ENCODE results near the gene BAIAP3.

DNA sequence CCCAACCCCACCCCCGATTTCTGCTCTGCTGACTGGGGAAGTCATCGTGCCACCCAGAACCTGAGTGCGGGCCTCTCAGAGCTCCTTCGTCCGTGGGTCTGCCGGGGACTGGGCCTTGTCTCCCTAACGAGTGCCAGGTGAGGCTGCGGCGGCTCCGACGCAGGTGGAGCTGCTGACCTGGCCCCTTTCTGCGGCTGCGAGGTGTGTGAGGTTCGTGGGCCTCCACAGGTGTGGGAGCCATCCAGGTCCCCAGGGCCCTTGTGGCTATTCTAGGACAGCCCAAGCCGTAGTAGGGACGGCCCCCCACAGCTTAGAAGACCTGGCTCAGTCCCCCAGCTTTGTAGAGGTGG lies 21.0 kb upstream of the BAIAP3 start:
- TF ChIP-seq EP300 (IDR thresholded peaks at IDR 0.05) (no peak), POLR2A (IDR thresholded peaks at IDR 0.05) (no peak)
- TF ChIP-seq, protein P1, sequence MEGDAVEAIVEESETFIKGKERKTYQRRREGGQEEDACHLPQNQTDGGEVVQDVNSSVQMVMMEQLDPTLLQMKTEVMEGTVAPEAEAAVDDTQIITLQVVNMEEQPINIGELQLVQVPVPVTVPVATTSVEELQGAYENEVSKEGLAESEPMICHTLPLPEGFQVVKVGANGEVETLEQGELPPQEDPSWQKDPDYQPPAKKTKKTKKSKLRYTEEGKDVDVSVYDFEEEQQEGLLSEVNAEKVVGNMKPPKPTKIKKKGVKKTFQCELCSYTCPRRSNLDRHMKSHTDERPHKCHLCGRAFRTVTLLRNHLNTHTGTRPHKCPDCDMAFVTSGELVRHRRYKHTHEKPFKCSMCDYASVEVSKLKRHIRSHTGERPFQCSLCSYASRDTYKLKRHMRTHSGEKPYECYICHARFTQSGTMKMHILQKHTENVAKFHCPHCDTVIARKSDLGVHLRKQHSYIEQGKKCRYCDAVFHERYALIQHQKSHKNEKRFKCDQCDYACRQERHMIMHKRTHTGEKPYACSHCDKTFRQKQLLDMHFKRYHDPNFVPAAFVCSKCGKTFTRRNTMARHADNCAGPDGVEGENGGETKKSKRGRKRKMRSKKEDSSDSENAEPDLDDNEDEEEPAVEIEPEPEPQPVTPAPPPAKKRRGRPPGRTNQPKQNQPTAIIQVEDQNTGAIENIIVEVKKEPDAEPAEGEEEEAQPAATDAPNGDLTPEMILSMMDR (IDR thresholded peaks at IDR 0.05), result no peak
